IPS DF 4.7 (cell line): ENCODE data around the gene C2CD2.
"Not testable (repeated sequence)": the region's sequence is repeated elsewhere in the genome, so short reads cannot be mapped to it uniquely, and the experiment has no call there.

Experiments
- DNase-seq: peaks from one replicate; pipeline ENCODE4 v3.0.0-alpha.2; 2013; ENCODE audit warnings: low spot score; ENCODE audit errors: extremely low read depth

The C2CD2 gene

DNA sequence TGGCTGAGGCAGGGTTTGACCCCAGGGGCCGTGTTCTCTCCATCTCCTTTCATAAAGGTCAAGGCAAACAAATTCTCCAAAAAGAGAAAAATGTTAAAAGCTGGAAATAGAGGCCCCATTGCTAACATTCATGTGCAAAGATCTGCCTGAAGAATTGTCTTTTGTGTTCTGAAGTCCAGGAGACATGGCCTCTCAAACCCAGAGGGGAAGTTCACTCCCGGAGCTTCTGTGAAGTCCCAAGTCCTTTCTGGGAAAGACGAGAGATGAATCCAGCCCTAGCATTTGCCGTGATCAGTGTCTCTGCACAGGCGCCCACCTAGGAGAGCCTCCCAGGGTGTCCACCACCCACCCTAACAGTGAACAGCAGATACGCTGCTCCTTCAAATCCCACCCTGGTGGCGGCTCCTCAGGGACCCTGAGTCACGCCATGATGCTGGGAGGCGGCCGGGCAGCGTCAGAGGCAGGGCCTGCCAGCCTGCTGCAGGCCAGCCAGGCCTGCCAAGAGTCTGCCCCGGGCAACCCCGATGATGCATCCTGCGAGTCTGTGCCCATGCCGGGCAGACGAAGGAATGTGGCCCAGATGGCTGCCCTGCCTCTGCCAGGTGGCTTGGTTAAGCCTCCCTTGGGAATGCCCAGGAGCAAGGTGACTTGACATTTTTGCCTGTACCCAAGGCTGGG, 5.2 kb upstream of the C2CD2 start:
- DNase-seq, result no peak

DNA sequence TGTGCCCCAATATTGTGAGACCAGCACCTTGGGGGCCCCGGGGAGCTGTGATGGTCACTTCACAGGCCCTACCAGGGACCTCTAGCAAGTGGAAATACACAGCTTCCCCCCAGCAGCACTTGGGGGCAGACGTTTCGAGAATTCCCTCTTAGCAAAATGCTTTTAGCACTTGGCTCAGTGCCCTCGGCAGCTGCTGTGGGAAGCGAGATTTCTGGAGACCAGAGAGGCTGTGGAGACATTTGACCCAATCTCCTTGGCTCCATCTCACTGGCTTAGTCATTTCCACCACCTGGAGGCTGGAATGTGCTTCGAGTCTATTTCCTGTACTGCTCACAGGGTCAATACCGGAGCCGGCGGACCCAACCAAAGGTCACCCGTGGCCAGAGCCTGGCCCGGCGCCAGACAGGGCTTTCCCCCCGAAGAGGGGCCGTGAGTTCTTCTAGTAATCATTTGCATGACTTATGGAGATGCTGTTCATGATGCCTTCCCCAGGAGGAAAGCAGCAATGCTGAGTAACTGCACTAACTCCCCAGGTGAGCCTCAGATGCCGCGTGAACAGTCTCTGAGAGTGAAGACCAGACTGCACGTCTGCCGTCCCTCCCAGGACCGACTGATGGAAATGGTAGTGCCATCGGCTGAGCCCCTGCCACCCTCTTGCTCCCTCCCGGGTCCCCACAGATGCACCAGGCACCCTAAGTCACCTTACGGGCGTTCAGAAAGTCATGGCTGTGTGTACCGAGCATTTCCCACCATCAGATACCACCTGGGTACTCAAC, 4.4 kb upstream of the C2CD2 start:
- DNase-seq, result no peak

GRCh38 chr21:41956926-41957729, 3.3 kb upstream of the C2CD2 start:
- DNase-seq, result no peak

DNA sequence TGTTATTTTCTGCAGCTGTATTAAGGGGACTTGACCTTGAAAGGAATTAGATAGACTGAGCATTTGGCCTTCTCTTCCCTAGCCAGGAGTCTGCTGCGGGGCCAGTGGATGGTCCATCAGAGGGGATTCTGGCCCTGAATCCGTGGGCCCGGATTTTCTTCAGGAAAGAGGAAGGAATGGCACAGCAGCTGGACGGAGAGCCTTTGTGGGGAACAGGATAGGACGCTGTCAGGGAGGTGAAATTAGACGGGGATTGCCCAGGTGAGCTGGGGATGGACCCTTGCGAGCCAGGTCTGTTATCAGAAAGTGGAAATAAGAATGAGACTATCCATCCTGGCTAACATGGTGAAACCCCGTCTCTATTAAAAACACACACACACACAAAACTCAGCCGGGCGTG, 1.7 kb upstream of the C2CD2 start:
- DNase-seq, result no peak

GRCh38 chr21:41954654-41955499, 1.1 kb upstream of the C2CD2 start:
- DNase-seq, result no peak

DNA sequence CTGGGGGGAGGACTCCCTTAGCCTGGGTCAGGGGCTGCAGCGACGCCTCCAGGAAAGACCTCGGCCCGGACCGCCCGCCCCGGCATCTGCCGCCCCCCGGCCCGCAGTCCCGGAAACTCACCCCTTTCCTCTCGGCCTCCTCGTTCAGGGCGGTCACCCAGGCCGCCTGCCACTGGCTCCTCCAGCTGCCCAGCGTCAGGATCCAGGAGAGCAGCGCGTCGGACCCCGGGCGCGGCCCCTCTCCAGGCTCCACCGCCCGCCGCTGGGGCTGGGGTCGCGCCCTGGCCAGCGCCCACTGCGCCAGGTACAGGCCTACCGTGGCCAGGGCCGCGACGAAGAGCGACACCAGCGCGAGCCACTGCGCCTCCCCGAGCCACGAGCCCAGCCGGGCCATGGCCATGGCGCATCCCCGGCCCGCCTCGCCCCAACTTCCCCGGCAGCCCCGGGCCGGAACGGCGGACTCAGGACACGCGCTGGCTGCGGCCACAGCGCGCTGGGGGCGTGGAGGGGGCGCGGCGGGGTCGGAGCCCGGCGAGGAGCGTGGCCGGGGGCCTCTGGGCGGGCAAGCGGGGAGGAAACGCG, 478 bp downstream of the C2CD2 start:
- DNase-seq, result no peak

DNA sequence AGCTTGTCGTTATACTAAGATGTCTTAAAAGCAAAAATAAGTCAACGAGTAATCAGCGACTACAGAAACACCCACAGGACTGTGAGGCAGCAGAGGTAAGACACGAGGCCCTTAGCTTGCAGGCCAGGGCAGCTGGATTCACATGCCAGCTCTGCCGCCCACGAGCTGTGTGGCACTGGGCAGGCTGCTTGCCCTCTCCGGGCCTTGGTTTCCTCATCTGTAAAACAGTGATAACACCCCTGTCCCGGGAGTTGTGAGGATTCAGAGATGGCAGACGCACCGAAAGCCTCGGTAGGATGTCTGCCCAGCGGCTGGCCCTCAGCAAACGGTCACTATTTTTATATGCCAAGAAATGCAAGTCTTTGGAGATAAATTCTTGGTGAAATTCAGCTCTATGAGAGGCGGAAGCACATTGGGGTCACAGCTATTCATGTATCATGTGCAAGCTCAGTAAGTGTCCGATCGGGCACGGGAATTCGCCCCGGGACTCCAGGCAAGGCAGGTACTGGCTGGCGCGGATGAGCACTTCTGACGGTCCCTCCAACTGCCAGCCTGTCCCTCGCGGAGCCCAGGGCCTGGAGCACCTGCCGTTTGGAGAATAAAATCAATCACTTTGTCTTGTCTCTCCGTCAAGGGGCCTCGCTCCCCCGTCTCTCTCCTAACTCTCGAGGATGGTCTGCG, 1.1 kb downstream of the C2CD2 start:
- no peak for DNase-seq

DNA sequence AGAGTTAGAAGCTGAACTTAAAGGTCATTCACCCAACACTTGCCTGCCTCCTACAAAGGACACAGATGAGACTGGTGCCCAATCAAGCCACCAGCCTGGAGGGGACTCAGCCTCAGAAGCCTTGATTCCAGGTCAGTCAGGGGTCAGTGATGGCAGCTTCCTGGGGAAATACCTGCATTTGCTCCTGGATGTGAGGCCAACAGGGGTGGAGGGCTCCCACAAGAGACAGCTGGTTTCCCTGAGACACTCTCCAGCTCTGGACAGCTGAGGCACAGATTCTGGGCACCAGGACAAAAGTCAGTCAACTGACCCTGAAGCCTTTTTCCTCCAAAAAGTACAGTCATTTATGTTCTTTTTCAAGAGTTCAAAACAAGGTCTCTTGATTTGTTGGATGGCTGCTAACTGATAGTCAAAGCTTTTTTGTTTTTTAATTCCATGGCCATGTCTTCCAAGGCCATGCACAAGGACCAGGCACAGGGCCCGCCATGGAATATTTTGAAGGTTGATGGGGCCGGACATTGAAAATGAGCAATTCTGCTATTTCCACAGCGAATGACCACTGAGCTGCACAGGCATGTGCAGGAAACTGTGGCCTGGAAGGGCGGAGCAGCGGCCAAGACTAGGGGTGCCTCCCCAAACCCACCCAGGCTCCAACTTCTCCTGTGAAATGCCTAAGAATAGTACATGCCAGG, 1.8 kb downstream of the C2CD2 start:
- no peak for DNase-seq

DNA sequence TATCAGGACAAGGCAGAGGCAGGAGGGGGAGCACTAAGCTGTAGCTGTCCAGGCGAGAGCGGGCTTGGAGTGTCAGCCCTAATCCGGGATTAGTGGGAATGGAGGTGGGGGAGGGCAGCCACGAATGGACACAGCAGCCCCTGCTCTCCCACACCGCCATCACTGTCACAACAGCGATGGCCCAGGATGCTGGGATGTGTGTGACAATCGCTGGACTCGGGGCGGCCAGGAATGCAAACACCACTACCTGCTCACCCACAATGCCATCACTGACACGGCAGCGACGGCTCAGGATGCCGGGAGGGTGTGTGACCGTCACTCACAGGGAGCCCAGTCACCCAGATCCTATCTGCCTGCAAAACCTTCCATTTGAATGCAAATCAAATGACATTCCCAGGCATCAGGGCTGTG, 2.9 kb downstream of the C2CD2 start:
- DNase-seq, result no peak

DNA sequence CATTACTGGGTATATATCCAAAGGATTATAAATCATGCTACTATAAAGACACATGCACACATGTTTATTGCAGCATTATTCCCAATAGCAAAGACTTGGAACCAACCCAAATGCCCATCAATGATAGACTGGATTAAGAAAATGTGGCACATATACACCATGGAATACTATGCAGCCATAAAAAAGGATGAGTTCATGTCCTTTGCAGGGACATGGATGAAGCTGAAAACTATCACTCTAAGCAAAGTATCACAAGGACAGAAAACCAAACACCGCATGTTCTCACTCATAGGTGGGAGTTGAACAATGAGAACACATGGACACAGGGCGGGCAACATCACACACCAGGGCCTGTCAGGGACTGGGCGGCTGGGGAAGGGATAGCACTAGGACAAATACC, 4.2 kb downstream of the C2CD2 start:
- not testable (repeated sequence) for DNase-seq

- DNase-seq, result no peak
These were observed 4.9 kb downstream of the C2CD2 start for GRCh38 chr21:41948901-41949300.

DNA sequence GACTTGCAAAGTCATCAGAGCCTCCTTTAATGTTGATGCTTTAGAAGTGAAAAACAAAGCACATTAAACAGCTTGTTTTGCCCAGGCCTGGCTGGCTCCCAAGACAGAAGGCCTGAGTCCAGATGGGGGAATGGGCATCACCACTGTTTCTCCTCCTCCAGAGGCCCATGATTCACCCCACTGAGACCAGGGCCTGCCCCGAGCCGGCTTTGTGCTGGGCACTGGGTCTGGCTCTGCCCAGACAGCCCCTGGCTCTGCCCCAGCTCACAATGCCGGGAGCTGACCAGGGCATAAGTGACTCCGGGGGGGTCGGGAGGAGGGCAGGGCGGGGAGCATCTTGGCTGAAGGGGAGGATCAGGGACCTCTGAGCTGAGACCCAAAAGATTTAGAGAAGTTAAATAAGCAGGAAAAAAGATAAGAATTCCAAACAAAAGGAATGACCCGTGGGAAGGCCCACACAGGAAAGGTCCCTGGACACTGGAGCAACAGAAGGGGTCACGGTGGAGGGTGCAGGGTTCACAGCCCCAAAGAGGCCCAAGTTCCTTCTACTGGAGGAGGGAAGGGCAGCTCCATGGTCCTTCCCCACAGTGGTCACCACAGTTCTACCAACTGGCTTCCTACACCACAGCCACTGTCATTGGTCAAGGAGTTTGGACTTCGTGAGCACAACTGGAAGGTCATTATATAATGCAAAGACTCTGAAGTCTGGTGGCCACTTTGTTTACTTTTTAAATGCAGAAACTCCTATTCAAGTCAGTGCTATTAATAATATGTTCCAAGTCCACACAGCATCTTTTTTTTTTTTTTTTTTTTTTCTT, 5.5 kb downstream of the C2CD2 start:
- no peak for DNase-seq

GRCh38 chr21:41945982-41946381, 7.8 kb downstream of the C2CD2 start:
- no peak for DNase-seq

DNA sequence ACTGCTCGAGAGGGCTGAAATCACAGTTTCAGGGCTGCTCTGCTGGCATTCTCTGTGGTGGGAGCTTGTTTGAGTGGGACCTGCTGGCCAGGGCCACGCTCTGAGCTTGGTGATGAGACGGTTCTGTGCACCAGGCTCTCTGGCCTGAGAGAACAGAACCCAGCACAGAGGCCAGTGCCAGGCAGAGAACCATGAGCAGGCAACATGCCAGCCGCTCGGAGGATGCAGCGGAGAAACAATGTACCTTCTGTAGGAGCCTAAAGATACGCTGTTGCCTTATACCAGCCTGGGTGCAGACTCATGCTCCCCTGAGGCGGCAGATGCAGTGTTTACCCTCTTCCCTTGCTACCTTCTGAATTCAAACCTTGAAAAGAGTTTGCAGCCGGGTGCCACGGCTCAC, 10.0 kb downstream of the C2CD2 start:
- no peak for DNase-seq

- DNase-seq, result no peak
These were observed 11.4 kb downstream of the C2CD2 start for GRCh38 chr21:41942457-41942856.

DNA sequence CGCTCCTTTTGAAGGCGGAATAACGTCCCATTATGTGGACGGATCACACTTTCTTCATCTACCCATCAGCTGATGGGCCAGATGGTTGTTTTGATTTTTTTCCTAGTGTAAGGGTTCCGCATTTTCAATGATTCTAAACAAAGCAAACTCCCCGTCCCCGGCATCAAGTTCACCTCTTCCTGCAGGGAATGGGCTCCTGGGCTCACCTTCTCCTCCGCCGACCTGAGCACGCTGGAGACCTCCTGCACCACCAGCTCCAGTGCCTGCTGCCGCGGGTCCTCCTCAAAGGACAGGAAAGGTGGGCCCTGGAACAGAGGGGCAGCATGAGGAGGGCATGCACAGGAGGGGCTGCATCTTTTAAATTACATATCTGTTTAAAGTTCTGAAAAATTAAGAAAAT, 11.9 kb downstream of the C2CD2 start:
- DNase-seq, result no peak

DNA sequence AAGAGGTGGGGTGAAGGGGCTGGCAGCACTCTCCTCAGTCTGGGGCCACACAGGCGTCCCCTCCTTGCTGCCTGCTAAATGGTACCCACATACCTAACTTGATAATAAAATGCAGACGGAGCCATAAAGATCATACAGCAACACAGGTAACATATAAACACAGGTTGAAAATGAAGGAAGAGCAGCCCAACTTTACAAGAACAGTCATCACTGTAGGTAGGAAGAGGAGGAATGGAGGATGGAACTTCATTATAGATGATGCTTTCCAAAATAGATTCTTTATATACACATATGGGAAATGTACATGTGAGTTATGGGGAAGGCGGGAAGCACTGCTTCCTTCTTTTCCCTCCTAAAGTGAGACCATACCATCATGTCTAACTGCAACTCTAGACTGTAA, 13.4 kb downstream of the C2CD2 start:
- DNase-seq, result no peak

GRCh38 chr21:41939391-41939790, 14.4 kb downstream of the C2CD2 start:
- no peak for DNase-seq
